GM10266 (cell line): ENCODE data around the gene CTAG1A.

Experiments
- DNase-seq: peaks from one replicate; pipeline ENCODE4 v3.0.0; 2012; ENCODE audit errors: extremely low spot score
- TF ChIP-seq, protein P1 (sequence below): IDR thresholded peaks from 2 replicates; pipeline ENCODE4 v1.5.1; 2012; ENCODE audit warnings: mild to moderate bottlenecking, low read depth; ENCODE audit not compliant: control insufficient read depth, insufficient read depth; ENCODE audit errors: missing control alignments

Gene CTAG1A

DNA sequence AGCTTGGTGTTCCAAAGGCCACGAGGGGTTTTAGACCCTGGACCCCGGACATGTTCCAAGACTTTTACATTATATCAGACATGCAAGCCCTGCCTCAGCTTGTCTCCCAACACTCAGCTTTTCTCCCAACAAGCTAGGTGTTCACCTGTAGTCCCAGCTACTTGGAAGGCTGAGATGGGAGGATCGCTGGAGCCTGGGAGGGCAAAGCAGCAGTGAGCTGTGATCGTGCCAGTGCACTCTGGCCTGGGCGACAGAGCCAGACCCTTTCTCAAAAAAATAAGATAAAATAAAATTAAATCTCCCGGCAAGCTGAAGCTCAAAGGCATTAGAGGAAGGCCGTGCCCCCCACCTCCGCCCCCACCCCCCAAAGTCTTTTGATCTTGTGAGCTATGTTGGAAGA lies 13.7 kb downstream of the CTAG1A start:
- TF ChIP-seq, protein P1, sequence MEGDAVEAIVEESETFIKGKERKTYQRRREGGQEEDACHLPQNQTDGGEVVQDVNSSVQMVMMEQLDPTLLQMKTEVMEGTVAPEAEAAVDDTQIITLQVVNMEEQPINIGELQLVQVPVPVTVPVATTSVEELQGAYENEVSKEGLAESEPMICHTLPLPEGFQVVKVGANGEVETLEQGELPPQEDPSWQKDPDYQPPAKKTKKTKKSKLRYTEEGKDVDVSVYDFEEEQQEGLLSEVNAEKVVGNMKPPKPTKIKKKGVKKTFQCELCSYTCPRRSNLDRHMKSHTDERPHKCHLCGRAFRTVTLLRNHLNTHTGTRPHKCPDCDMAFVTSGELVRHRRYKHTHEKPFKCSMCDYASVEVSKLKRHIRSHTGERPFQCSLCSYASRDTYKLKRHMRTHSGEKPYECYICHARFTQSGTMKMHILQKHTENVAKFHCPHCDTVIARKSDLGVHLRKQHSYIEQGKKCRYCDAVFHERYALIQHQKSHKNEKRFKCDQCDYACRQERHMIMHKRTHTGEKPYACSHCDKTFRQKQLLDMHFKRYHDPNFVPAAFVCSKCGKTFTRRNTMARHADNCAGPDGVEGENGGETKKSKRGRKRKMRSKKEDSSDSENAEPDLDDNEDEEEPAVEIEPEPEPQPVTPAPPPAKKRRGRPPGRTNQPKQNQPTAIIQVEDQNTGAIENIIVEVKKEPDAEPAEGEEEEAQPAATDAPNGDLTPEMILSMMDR: no peak
- no peak for DNase-seq

DNA sequence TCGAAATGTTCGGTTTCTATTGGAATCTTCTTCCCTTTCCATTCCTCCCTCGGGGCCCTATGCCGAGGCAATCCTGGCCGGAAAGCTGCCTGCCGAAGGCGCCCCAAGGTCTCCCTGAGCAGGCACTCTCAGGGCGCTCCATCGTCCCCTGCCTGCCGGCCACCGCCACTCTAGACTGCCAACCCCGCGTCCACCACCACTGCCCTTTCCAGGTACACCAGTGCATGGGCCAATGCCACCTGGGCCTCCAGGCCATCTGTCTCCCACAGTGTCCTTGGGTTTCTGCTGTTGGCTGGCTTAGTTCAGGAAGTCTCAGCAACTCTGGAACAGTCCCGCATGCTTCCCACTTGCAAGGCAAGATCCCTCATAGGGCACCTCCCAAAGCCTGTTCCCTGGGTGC lies 14.6 kb downstream of the CTAG1A start:
- DNase-seq: no peak
- TF ChIP-seq, protein P1: no peak

DNA sequence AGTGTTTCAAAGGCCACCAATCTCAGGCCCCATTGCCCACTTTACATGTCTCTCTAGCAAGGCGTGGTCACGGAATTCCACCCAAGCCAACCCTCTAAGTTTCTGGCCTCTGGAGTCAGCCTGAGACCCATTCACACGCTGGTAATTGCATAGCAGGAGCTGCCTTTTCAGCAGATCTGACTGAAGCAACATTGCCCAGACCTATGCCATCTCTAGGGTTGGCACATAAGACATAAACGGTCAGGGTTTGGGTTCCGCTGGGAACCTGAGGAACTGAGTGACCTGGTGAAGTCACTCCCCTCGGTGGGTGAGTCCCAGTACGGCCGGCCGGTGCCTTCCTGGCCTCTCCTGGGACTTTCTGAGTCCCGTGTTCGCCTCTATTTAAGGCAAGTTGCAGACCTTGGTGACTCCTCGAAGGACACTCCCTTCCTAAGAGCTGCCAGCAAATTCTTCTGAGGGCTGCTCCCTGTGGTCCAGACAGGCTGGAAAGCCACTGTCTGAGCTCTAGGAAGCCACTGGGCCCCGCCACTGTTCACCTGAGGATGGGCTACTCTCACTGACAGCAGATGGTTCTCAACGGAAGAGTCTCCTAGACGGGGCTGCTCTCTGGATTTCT lies 15.9 kb downstream of the CTAG1A start:
- no peak for DNase-seq
- TF ChIP-seq, protein P1: no peak

DNA sequence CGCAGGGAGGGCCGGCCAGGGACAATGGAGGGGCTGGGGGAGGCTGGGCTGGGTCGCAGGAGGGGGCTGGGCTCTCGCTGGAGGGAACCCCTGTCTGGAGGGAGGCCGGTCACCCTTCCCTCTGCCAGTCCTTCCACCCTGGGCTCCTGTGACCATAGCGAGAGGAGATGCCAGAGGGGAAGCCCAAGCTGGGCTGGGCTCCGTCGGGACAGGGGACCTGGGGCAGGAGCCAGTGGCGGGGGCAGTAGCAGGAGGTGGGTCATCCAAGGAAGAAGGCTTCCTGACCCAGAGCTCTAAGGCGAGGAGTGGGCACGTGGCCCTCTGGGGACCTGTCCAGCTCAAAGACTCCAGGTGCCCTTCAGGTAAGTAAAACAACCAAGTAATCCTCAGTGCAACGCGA lies 17.3 kb downstream of the CTAG1A start:
- TF ChIP-seq, protein P1: no peak
- no peak for DNase-seq

DNA sequence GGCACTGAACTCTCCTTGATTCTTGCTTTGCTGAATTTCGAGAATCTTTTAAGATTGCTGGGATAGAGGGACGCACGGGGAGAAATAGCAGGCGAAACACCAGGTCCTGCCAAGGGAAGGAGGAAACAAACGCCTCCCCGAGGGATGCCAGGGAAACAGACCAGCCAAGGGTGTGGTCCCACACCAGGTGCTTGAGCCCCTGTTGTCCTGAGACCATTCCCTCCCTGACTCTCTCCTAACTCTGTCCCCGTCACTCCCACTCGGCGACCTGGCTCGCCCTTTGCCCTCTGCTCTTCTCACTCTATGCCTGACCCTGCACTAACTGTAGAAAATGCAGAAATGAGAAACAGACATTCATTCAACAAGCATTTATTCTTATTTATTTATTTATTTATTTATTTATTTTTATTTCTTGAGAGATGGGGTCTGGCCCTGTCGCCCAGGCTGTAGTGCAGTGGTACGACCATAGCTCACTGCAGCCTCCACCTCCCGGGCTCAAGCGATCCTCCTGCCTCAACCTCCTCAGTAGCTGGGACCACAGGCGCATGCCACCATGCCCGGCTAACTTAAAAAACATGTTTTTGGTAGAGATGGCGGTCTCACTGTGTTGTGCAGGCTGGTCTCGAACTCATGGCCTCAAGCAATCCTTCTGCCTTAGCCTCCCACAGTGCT lies 18.0 kb downstream of the CTAG1A start:
- DNase-seq: no peak
- TF ChIP-seq, protein P1: no peak

DNA sequence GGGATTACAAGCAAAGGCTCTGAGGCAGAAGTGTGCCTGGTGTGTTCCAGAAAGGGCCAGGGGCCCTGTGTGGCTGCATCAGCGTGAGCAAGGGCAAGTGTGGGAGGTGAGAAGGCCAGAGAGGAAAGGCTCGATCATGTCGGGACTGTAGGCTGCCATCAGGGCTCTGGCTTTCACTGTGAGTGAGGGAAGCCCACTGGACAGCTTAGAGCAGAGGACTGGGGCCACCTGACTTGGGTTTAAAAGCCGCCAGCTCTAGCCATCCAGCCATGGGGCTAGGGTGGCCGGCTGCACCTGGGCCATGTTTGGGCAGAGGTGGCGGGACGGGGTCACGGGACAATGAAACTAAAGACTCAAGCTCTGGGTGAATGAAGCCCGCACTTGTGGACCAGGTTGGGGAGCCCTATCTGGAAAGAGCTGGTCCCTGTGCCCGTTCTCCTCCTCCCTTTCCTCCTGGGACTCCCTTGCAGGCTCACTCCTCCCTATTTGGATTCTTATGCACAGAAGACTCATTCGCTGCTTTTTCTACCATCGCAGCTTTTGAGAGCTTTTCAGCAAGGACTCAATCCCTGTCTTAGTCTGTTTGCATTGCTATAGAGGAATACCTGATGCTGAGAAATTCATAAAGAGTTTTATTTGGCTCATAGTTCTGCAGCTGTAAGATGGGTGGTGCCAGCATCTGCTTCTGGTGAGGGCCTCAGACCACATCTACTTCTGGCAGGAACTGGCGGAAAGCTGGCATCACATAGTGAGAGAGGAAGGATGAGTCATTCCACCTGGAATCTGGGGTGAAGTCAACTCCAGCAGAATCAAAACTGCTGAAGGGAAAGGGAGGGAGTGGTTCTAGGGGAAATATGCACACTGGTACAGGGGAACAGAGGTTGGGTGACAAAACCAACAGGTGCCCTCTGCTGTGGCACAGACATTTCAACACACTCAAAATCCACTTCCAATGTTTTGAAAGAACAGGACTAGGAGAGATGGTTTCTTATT lies 18.8 kb downstream of the CTAG1A start:
- no peak for DNase-seq

More for the DNA sequence above, 18.8 kb downstream of the CTAG1A start:
- TF ChIP-seq, protein P1: no peak
